ENCODE measurements around the gene BARHL1.

GRCh38 chr9:132560616-132561202 lies 21.7 kb upstream of the BARHL1 start:
- TF ChIP-seq, protein P1, sequence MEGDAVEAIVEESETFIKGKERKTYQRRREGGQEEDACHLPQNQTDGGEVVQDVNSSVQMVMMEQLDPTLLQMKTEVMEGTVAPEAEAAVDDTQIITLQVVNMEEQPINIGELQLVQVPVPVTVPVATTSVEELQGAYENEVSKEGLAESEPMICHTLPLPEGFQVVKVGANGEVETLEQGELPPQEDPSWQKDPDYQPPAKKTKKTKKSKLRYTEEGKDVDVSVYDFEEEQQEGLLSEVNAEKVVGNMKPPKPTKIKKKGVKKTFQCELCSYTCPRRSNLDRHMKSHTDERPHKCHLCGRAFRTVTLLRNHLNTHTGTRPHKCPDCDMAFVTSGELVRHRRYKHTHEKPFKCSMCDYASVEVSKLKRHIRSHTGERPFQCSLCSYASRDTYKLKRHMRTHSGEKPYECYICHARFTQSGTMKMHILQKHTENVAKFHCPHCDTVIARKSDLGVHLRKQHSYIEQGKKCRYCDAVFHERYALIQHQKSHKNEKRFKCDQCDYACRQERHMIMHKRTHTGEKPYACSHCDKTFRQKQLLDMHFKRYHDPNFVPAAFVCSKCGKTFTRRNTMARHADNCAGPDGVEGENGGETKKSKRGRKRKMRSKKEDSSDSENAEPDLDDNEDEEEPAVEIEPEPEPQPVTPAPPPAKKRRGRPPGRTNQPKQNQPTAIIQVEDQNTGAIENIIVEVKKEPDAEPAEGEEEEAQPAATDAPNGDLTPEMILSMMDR (IDR thresholded peaks at IDR 0.05): no peak
- no peak for TF ChIP-seq EP300 (IDR thresholded peaks at IDR 0.05)

Data from upper lobe of left lung (tissue), 4 donors.